GM21360 (cell line): ENCODE measurements around the gene PREP.
"Not testable (repeated sequence)": the region's sequence is repeated elsewhere in the genome, so short reads cannot be mapped to it uniquely, and the experiment has no call there.

Source experiments
- ATAC-seq: cut with Tn5 transposase; IDR thresholded peaks from one replicate; pipeline ENCODE4 v1.9.1; 2021; ENCODE audit warnings: mild to moderate bottlenecking, moderate library complexity; ENCODE audit not compliant: unreplicated experiment

Gene PREP

GRCh38 chr6:105276374-105276773 lies 126.5 kb downstream of the PREP start:
- no peak for ATAC-seq

DNA sequence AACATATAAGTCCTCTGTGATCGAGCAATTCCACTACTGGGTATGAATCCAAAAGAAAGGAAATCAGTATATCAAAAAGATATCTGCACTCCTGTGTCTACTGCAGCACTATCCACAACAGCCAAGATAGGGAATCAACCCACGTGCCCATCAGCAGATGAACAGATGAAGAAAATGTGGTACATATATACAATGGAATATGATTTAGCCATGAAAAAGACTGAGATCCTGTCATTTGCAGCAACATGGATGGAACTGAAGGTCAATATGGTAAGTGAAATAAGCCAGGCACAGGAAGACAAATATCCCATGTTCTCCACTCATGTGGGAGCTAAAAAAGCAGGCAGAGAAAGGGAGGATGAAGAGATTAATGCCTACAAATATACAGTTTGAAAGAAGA lies 127.3 kb downstream of the PREP start:
- ATAC-seq, result no peak

DNA sequence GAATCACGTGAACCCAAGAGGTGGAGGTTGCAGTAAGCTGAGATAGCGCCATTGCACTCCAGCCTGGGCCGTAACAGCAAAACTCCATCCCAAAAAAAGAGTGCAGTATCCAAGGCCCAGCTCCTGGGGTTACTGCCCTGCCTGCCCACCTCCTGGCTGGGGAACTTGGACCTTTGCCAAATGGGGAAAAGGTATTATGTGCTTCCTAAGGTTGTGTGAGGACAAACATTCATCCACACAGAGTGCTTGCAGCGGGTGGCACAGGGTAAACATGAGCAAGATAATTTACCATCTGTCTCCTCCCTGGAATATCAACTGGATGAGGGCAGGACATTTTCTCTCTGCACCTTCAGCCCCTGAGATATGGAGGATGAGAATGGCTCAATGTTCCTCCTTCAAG lies 128.2 kb downstream of the PREP start:
- ATAC-seq, result no peak

DNA sequence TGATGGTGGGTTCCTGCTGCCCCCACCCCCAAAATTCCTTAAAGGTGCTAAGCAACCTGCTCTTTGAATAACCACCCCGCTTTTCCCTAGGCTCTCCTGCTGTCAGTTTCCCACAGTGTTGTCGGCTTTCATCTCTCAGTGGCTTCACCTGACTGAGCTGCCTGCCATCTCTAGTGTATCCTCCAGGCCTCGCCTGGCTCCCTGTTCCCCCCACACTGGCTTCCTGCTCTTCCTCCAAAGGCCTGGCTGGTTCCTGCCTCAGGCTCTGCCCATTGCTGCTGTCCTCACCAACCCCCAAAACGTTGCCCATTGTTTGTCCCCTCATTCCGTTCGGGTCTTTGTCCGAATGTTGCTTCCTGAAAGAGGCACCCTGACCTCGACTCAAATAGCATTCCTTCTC lies 129.3 kb downstream of the PREP start:
- ATAC-seq, result no peak

- ATAC-seq, result no peak
Observed at GRCh38 chr6:105272786-105273185, 130.1 kb downstream of the PREP start.

DNA sequence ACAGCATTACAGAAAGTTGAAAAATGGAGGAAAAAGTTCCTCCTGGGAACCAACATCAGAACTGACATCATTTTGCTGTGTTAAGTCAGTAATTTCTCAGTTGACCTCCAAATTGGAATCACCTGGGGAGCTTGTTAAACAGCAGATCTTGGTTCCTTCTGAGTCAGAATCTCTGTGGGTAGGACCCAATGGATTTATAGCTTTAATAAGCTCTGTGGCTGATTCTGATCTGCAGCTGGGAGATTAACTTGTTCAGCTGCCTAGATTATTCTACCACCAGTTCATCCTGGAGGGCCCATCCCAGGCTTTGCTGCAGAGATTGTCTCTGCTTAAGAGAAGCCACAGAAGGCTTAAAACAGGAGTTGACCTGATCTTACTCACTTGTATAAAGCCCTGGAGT lies 132.4 kb downstream of the PREP start:
- no peak for ATAC-seq

- no peak for ATAC-seq
Observed at GRCh38 chr6:105269390-105269789, 133.5 kb downstream of the PREP start.

GRCh38 chr6:105263685-105264610 lies 138.9 kb downstream of the PREP start:
- ATAC-seq, result no peak

- no peak for ATAC-seq
Observed at GRCh38 chr6:105259913-105260889, 142.7 kb downstream of the PREP start.

- no peak for ATAC-seq
Observed at GRCh38 chr6:105258816-105259215, 144.1 kb downstream of the PREP start.

DNA sequence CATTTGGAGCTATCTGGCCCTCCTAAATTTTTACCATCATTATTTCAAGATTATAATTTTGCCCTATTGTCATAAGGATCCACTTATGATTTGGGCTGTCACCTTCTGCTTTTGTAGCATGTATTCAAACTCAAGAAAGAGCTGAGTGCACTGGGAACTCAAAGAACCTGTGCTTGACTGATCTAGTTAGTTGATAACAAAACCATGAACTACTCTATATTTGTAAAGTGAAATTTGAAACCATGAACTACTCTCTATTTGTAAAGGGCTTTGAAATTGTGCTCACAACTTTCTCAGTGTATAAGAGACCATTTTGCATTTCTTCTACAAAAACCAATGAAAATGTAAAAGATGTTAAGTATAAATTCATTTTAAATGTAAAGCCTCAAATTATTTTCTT lies 145.5 kb downstream of the PREP start:
- no peak for ATAC-seq

GRCh38 chr6:105256619-105257018 lies 146.3 kb downstream of the PREP start:
- ATAC-seq, result no peak

DNA sequence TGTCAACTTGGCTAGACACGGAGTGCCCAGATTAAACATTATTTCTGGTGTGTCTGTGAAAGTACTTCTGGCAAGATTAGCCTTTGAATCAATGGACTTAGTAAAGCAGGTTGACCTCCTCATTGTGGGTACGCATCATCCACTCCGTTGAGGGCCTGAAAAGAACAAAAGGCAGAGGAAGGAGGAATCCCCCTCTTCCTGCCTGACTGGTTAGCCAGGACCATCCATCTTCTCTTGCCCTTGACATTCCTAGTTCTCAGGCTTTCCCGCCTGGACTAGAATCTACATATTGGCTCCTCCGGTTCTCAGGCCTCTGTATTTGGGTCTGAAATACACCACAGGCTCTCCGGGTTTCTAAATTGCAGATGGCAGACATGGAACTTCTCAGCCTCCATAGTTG lies 149.1 kb downstream of the PREP start:
- no peak for ATAC-seq

GRCh38 chr6:105251689-105252088 lies 151.2 kb downstream of the PREP start:
- ATAC-seq, result no peak

DNA sequence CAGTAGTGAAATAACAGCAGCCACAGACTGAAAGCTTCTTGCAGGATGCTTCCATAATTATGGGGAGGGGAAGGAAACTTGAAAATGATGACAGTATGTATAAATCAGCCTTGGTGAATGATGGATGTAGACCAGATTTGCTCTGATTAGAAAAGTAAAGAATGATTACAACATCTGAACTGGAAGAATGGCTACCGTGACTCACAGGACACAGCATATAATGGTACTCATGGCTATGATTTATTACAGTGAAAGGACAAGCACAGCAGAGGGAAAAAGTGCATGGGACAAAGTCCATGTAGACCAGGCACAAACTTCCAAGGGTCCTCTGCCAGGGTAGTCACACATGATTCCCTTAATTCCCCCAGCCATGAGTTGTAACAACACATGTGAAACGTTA lies 152.3 kb downstream of the PREP start:
- ATAC-seq, result no peak

GRCh38 chr6:105243487-105243886 lies 159.4 kb downstream of the PREP start:
- ATAC-seq, result no peak

GRCh38 chr6:105235155-105235554 lies 167.7 kb downstream of the PREP start:
- ATAC-seq, result no peak

DNA sequence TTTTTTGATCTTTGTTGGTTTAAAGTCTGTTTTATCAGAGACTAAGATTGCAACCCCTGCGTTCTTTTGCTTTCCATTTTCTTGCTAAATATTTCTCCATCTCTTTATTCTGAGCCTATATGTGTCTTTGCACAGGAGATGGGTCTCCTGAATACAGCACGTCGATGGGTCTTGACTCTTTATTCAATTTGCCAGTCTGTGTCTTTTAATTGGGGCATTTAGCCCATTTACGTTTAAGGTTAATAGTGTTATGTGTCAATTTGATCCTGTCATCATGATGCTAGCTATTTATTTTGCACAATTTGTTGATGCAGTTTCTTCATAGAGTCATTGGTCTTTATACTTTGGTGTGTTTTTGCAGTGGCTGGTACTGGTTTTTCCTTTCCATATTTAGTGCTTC lies 171.1 kb downstream of the PREP start:
- ATAC-seq, result not testable (repeated sequence)
